CD14-positive monocyte (primary cell): ENCODE results near the gene STIM1. TPM values are rescaled to one million over a fixed set of nuclear protein-coding genes. Genes with fewer than 3 reads are reported as not detected.

Experiments
- DNase-seq, 3 donors: peaks; one replicate each; pipeline ENCODE4 v3.0.0-alpha.2; 2011 to 2022
- H2AFZ ChIP-seq: 2 replicates; pipeline ENCODE4 v1.6.0; 2012; ENCODE audit warnings: mild to moderate bottlenecking, low read depth, low read length, inconsistent platforms; ENCODE audit not compliant: insufficient read depth, poor library complexity, severe bottlenecking
- H3K27ac ChIP-seq, 2 donors: 1 replicate in 1 of 2; 2 replicates in 1 of 2; pipeline ENCODE4 v1.5.1; 2012 to 2013; ENCODE audit warnings: low read length in 2 of 2, control low read depth in 1 of 2, inconsistent platforms in 1 of 2, low read depth in 1 of 2, mild to moderate bottlenecking in 1 of 2
- H3K27me3 ChIP-seq, 2 donors: one replicate each; pipeline versions ENCODE4 v1.6.0 to v1.6.1; 2011 to 2013; ENCODE audit warnings: low read length in 2 of 2; ENCODE audit not compliant: control insufficient read depth in 2 of 2, insufficient read depth in 2 of 2
- H3K36me3 ChIP-seq, 2 donors: replicated peaks in 1 of 2; 1 replicate in 1 of 2; 2 replicates in 1 of 2; pipeline versions ENCODE4 v1.5.1 to v1.6.1; 2012 to 2013; ENCODE audit warnings: low read length in 2 of 2, control low read depth in 1 of 2, inconsistent platforms in 1 of 2, mild to moderate bottlenecking in 1 of 2; ENCODE audit not compliant: insufficient read depth in 2 of 2, control insufficient read depth in 1 of 2
- H3K4me1 ChIP-seq, 2 donors: 1 replicate in 1 of 2; 2 replicates in 1 of 2; pipeline versions ENCODE4 v1.5.1 to v1.6.1; 2012 to 2013; ENCODE audit warnings: low read length in 2 of 2, control low read depth in 1 of 2, inconsistent platforms in 1 of 2, mild to moderate bottlenecking in 1 of 2, moderate library complexity in 1 of 2; ENCODE audit not compliant: insufficient read depth in 2 of 2, control insufficient read depth in 1 of 2
- H3K4me2 ChIP-seq: replicated peaks from 2 replicates; pipeline ENCODE3; 2012; ENCODE audit warnings: low read length, moderate library complexity, mild to moderate bottlenecking; ENCODE audit not compliant: poor library complexity, severe bottlenecking; ENCODE audit errors: extremely low read depth
- H3K4me3 ChIP-seq, 3 experiments: fragments of 200-600 bp in 1 of 3; sonication (generic) in 1 of 3; replicated peaks in 1 of 3; 1 replicate in 2 of 3; 2 replicates in 1 of 3; pipeline ENCODE4 v1.5.1; 2011 to 2013; ENCODE audit warnings: low read length in 3 of 3, mild to moderate bottlenecking in 3 of 3, control low read depth in 2 of 3, low read depth in 2 of 3, inconsistent platforms in 1 of 3, moderate library complexity in 1 of 3
- H3K79me2 ChIP-seq: 2 replicates; pipeline ENCODE4 v1.6.0; 2012; ENCODE audit warnings: mild to moderate bottlenecking, control low read depth, inconsistent platforms, low read length, moderate library complexity; ENCODE audit not compliant: insufficient read depth
- H3K9ac ChIP-seq: 2 replicates; pipeline ENCODE4 v1.6.0; 2017; ENCODE audit warnings: low read length, mild to moderate bottlenecking; ENCODE audit not compliant: insufficient read depth, poor library complexity, severe bottlenecking
- H3K9me3 ChIP-seq, 2 donors: replicated peaks in 1 of 2; 1 replicate in 1 of 2; 2 replicates in 1 of 2; pipeline versions ENCODE4 v1.5.1 to v1.6.1; 2012 to 2013; ENCODE audit warnings: low read length in 2 of 2, control low read depth in 1 of 2; ENCODE audit not compliant: control insufficient read depth in 1 of 2, insufficient read depth in 1 of 2
- H4K20me1 ChIP-seq: 2 replicates; pipeline ENCODE4 v1.6.0; 2012; ENCODE audit warnings: mild to moderate bottlenecking, low read length, control low read depth, moderate library complexity; ENCODE audit not compliant: insufficient read depth
- H3K27ac Mint-ChIP-seq, 7 donors: one replicate each; pipeline ENCODE4 v1.8.0; 2020; ENCODE audit warnings: mild to moderate bottlenecking in 7 of 7, mixed read lengths in 7 of 7, moderate library complexity in 6 of 7, inconsistent platforms in 2 of 7
- H3K27me3 Mint-ChIP-seq, 3 donors: one replicate each; pipeline ENCODE4 v1.8.0; 2021 to 2022; ENCODE audit warnings: low read depth in 3 of 3, mild to moderate bottlenecking in 3 of 3, mixed read lengths in 3 of 3, moderate library complexity in 3 of 3, inconsistent platforms in 1 of 3
- H3K36me3 Mint-ChIP-seq, 2 donors: one replicate each; pipeline ENCODE4 v1.8.0; 2020; ENCODE audit warnings: mixed read lengths in 2 of 2, inconsistent platforms in 1 of 2, mild to moderate bottlenecking in 1 of 2
- H3K4me1 Mint-ChIP-seq: one replicate; pipeline ENCODE4 v1.8.0; 2020; ENCODE audit warnings: mild to moderate bottlenecking, mixed read lengths
- H3K4me3 Mint-ChIP-seq, 2 donors: one replicate each; pipeline ENCODE4 v1.8.0; 2020; ENCODE audit warnings: mild to moderate bottlenecking in 2 of 2, mixed read lengths in 2 of 2, moderate library complexity in 1 of 2
- H3K9me3 Mint-ChIP-seq, 7 donors: one replicate each; pipeline ENCODE4 v1.8.0; 2020 to 2022; ENCODE audit warnings: mixed read lengths in 7 of 7, mild to moderate bottlenecking in 6 of 7, moderate library complexity in 6 of 7, inconsistent platforms in 2 of 7
- CTCF ChIP-seq: fragments of 200-600 bp; IDR thresholded peaks from one replicate; pipeline ENCODE4 v1.8.0; 2022; ENCODE audit warnings: antibody characterized with exemption, mild to moderate bottlenecking
- WGBS: methylation state at CpG from one replicate; pipeline ENCODE4 v1.1.5; 2013; ENCODE audit warnings: missing lambda C conversion rate; ENCODE audit not compliant: insufficient coverage; 5-methylcytosine and 5-hydroxymethylcytosine counted together
- intact Hi-C, 2 donors: fragments of 100-400 bp; cut with micrococcal nuclease; formaldehyde crosslinking; loops; one replicate each; pipeline versions ENCODE4 v1.15.0 to v1.15.1; 2023
- polyA plus RNA-seq, 3 donors: library from polyadenylated mRNA; depleted of rRNA in 1 of 3; unstranded in 2 of 3; stranded (reverse) in 1 of 3; fragments of 300-500 nt in 2 of 3; fragments of >200 nt in 1 of 3; fragmentation: Illumina TruSeq in 2 of 3; gene quantifications; 1 replicate in 2 of 3; 2 replicates in 1 of 3; pipeline ENCODE4 v1.2.3, GENCODE V29; 2012 to 2021

Gene STIM1
- polyA plus RNA-seq, 3 donors = 14.0 to 68.6 (median 21.0) TPM

DNA sequence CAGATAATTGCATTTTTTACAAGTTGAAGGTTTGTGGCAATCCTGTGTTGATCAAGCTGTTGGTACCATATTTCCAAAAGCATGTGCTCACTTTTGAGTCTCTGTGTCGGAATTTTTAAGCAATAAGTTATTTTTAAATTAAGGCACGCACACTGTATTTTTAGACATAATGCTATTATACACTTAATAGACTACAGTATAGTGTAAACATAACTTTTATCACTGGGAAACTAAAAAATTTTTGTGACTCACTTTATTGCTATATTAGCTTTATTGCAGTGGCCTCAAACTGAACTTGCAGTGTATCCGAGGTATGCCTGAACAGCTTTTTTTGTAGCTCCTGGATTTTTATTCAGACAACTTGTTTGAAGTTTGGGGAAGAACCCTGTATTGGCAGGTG, 207.9 kb downstream of the STIM1 start:
- no peak overlapping the region for H3K27ac ChIP-seq
- no peak overlapping the region for H3K9ac ChIP-seq
- no peaks in the 10 kb centered on the region for H3K9me3 Mint-ChIP-seq
- peaks cover 32% of the 10 kb centered on the region for H3K4me1 Mint-ChIP-seq
- no peak overlapping the region for H3K4me3 Mint-ChIP-seq
- intact Hi-C loops = loop anchor here in 1 of 2 donors (10.0 kb wide), 1 partner anchor 139 kb away; no protein-coding TSS in a partner anchor
- H3K27me3 ChIP-seq = no peaks in the 10 kb centered on the region
- H3K27ac Mint-ChIP-seq = no peak overlapping the region
- H4K20me1 ChIP-seq = peaks cover 19% of the 10 kb centered on the region
- peaks cover 44 to 87% of the 10 kb centered on the region in 2 donors for H3K36me3 ChIP-seq
- peaks cover 18 to 19% of the 10 kb centered on the region in 2 donors for H3K4me1 ChIP-seq
- H3K4me3 ChIP-seq = no peak overlapping the region
- peaks cover 2% of the 10 kb centered on the region for H3K79me2 ChIP-seq
- DNase-seq = no peak
- H3K9me3 ChIP-seq = no peaks in the 10 kb centered on the region
- H3K27me3 Mint-ChIP-seq = no peaks in the 10 kb centered on the region
- TF ChIP-seq CTCF = no peak
- WGBS = no CpG with 5 or more reads among the region's 3 CpGs
- no peak overlapping the region for H2AFZ ChIP-seq
- peaks cover 59 to 64% of the 10 kb centered on the region in 2 donors for H3K36me3 Mint-ChIP-seq
- no peak overlapping the region for H3K4me2 ChIP-seq

- peak overlapping the region in 3 of 7 donors; percentile 33 to 67 (median 63) for H3K27ac Mint-ChIP-seq
- H4K20me1 ChIP-seq = peaks cover 26% of the 10 kb centered on the region
- peaks cover 24% of the 10 kb centered on the region in 2 donors for H3K4me1 ChIP-seq
- no peak overlapping the region for H3K4me3 ChIP-seq
- H3K27me3 ChIP-seq = no peaks in the 10 kb centered on the region
- H3K9me3 Mint-ChIP-seq = no peaks in the 10 kb centered on the region
- no peaks in the 10 kb centered on the region for H3K9me3 ChIP-seq
- peaks cover 6% of the 10 kb centered on the region for H3K79me2 ChIP-seq
- no peak for TF ChIP-seq CTCF
- H2AFZ ChIP-seq = no peak overlapping the region
- H3K9ac ChIP-seq = no peak overlapping the region
- no peaks in the 10 kb centered on the region for H3K27me3 Mint-ChIP-seq
- peaks cover 37% of the 10 kb centered on the region for H3K4me1 Mint-ChIP-seq
- H3K36me3 ChIP-seq = peaks cover 38 to 79% of the 10 kb centered on the region in 2 donors
- no peak for DNase-seq
- peaks cover 53 to 62% of the 10 kb centered on the region in 2 donors for H3K36me3 Mint-ChIP-seq
- intact Hi-C loops = loop anchor here in 1 of 2 donors (10.0 kb wide), 1 partner anchor 140 kb away; no protein-coding TSS in a partner anchor
- no peak overlapping the region for H3K27ac ChIP-seq
- no peak overlapping the region for H3K4me3 Mint-ChIP-seq
- no CpG with 5 or more reads among the region's 1 CpG for WGBS
- H3K4me2 ChIP-seq = no peak overlapping the region
These were observed 209.0 kb downstream of the STIM1 start for GRCh38 chr11:4064278-4064955.
